A549 treated with Mapracorat at 1 μM for 4 hours (cell line): ENCODE measurements around the gene RNF26. TPM values are rescaled to one million over a fixed set of nuclear protein-coding genes. Genes with fewer than 3 reads are reported as not detected.

Source experiments
- total RNA-seq: library from RNA; stranded (reverse); fragments of 200-300 nt; extraction: Qiagen RNA extraction; gene quantifications from 5 replicates; pipeline ENCODE4 v1.2.3, GENCODE V29; 2022

Gene RNF26
- total RNA-seq = 29.2 to 36.7 TPM (median 35.2 TPM) in 5 replicates

DNA sequence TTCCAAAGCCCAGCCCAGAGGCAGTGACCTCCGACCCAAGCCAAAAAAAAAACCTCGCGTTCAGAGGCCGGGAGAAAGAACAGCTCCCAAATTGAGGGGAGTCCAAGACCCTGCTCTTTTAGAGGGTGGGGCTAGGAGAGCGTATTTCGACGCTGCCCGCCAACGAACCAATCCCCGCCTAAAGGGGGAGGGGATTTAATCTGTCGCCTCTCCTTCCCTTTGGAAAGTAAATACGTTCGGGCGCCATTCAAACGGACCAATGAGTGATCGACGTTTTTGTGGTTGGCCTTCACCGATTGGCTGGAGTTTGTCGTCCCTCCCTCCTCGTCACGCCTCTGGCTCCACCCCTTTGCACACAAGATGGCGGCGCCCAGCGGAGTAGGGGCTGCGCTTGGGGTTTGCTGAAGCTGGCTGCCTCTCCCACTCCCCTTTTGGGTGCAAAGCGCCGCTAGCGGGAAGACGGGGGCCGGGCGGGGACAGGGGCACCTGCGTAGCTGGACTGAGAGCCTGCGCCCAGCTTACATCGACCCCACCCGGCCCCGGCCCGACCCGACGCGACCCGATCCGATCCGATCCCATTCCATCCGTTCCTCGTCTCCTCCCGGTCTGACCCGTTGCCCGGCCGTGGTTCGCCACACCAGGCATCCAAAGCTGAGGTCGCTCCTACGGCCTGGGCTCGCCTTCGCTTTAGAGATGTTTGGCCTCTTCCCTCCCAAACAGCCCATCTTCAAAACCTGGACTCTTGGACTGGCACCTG, at the start of gene RNF26:
TSS of gene RNF26 (plus strand) at position 354 of the 757 bp plus-strand sequence. CDS start 596 bp downstream, outside the sequence.

DNA sequence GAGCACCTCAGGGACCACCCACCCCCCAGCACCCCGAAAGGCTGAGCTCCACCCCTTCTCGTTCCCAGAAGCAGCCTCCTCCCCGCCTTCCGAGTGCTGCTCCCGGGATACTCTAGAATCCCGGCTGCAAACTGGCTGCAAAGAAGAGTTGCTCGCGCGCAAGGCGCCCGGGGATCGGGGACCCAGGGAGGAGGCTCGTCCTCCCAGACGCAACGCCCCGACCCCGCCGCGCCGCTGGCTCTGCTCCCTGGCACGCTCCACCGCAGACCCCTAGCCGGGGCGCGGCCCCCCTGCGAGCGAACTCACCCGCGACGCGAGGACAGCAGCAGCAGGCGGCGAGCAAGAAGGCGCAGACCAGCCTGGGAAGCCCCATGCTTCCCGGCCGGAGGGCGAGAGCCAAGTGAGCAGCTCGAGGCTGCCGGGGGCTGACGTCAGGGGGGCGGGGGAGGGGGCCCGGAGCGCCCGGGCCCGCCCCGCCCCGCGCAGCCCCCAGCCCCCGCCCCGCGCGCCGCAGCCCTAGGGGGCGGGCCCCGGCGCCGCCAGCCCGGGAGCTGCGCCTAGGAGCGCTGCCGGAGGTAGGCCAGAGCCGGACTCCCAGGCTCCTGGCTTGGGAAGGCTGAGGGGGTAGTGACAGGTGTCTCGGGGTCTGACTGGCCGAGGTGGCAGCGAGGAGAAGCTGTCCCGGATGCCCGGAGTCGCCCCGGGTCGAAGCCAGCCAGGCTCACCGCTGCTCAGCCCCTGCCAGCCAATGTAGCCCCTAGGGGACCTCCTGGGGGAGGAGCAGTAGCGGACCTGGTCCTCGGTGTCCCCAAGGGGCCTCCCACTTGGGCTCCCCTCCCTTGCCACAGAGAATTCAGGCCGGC, 17.4 kb upstream of the RNF26 start, which contains the start of gene MCAM:
TSS of gene MCAM (minus strand) at position 402 of the 863 bp plus-strand sequence. CDS start at position 373, 29 bp downstream.

DNA sequence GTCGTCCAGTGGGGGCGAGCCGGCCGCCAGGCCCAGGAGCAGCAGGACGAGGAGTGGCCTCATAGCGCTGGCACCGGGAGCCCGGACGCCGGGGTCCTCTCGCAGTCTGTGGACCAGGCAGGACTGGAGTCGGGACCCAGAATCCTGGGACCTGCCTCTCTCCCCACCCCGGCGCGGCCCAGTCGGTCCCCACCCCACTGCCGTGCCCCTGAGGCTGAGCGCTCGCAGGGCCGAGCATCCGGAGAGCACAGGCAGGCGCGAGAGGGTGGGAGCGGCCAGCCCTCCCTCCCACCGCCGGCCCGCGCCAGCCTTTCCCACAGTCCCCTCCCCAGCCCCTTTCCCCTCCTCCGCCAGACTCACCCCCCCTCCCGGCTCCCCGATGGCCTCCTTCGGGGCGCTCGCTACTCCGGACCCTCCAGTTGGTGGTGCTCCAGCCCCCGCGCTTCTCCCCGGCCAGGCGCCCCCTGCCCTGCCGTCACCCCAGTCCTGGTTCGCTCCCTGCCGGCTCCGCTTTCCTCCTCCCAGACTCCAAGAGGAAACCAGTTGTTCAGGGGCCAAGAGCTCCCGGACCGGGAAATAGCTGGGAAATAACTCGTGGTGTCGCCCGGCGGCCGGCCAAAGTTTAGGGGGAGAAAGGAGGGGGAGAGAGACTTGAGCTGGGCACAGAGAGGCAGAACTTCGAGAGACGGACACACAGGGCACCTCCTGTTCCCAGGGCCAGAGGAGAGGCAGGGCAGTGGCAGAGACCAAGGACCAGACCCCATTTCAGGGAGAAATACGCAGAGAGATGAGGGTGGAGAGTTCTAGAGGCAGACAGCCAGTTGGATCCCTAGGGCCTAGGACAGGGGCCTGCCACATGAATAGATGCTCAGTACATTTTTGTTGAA, 6.3 kb downstream of the RNF26 start, which contains the start of gene C1QTNF5:
TSS of gene C1QTNF5 (minus strand) at position 549 of the 887 bp plus-strand sequence. CDS start at position 63, 486 bp downstream.

DNA sequence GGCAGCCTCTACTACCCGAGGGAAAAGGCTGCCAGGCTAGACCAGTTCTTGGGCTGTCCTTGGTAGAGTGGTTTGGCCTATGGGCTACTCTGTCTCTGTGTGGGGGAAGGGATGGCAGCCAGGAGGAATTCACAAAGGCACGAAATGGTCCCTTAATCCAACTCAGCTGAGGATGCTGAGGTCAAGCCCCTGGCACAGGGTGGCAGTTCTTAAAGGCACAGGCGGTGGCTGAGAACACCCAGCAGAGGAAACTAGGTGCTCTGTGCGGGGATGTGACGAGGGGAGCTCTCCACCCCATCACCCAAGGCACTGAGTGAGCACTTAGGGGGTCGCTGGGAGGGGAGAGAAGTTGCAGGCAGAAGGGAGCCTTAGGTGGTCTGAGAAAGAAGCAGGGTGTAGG, 12.3 kb downstream of the RNF26 start, which contains the start of gene MFRP:
TSS of gene MFRP (minus strand) at position 101 of the 400 bp plus-strand sequence. CDS start 192 bp downstream, outside the sequence.

DNA sequence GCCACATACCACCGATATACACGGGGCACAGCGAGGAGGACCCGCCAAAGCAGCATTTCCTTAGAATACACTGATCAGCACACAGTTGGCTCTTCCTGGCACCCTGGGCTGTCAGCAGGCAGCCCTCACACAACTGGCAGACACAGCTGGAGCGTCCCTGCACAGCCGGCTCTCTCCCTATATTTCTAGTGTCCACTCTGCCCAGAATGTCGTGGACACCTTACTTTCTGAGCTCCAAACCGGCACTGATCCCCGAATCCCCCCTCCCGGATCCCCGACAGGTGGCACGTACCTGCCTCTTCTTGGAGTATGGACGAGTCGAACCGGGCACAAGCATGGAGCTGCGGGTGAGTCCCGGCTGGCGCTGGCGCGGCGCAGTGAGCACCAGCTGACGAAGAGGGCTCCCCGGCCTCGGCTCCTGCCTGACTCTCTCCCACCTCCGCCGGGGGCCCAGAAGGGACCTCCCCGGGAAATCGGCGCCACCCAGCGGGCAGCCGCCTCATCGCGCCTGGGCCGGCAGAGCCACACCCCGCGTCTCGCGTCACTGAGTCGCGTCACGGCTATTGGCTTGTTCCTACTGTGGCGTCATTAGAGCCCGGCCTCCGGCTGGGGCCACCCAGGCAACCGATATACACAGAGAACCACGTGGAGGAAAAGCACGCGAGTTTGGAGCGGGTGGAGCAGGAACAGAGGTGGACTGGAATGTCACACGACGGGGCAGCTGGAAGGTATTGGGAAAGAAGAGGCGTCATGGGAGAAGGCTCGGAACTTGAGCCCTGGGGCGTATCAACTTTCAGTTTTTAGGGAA, 47.1 kb downstream of the RNF26 start, which contains the start of gene USP2:
TSS of gene USP2 (minus strand) at position 510 of the 808 bp plus-strand sequence. CDS start 8,210 bp downstream, outside the sequence.

Other genes with a start within 250 kb of the RNF26 start
- gene HMBS, start 249.6 kb upstream of the RNF26 start, total RNA-seq = 45.6 to 51.4 TPM (median 49.7 TPM) in 5 replicates
- gene DPAGT1, start 232.7 kb upstream of the RNF26 start, total RNA-seq = 31.6 to 43.9 TPM (median 36.0 TPM) in 5 replicates
- gene C2CD2L, start 227.2 kb upstream of the RNF26 start, total RNA-seq = 3.9 to 6.3 TPM (median 5.4 TPM) in 5 replicates
- gene HINFP, start 212.9 kb upstream of the RNF26 start, total RNA-seq = 8.2 to 9.5 TPM (median 9.2 TPM) in 5 replicates
- gene ABCG4, start 185.5 kb upstream of the RNF26 start, total RNA-seq = 0.16 to 0.50 TPM (median 0.34 TPM) in 5 replicates
- 7.5 to 11.4 TPM (median 10.3 TPM) in 5 replicates for gene NLRX1, start 165.8 kb upstream of the RNF26 start, total RNA-seq
- 0.13 to 0.52 TPM (median 0.24 TPM) in 3 of 5 replicates, not detected in the others for gene NHERF4, start 149.1 kb upstream of the RNF26 start, total RNA-seq
- 5.9 to 9.0 TPM (median 7.2 TPM) in 5 replicates for gene CBL, start 128.2 kb upstream of the RNF26 start, total RNA-seq
- gene MCAM, start 17.4 kb upstream of the RNF26 start, total RNA-seq = 9.2 to 14.8 TPM (median 10.5 TPM) in 5 replicates
- gene C1QTNF5, start 6.4 kb downstream of the RNF26 start, total RNA-seq = not detected in 5 replicates
- not detected in 5 replicates for gene MFRP, start 12.2 kb downstream of the RNF26 start, total RNA-seq
- 0.72 to 1.3 TPM (median 1.1 TPM) in 5 replicates for gene USP2, start 47.2 kb downstream of the RNF26 start, total RNA-seq
- 11.8 to 18.8 TPM (median 14.0 TPM) in 5 replicates for gene THY1, start 88.6 kb downstream of the RNF26 start, total RNA-seq